Stimulated activated CD8-positive, alpha-beta memory T cell treated with anti-CD3 and anti-CD28 coated beads, Interleukin-7, amount 100 ng/mL, for 1 hour (primary cell): Measurements from ENCODE around the gene PLEKHH2.

Experiments used
- DNase-seq, 2 donors: peaks; one replicate each; pipeline ENCODE4 v3.0.0-alpha.2; 2020; ENCODE audit warnings: low read depth in 2 of 2

The PLEKHH2 gene

GRCh38 chr2:43762286-43762685 is 125.2 kb downstream of the PLEKHH2 start:
- DNase-seq, result no peak

DNA sequence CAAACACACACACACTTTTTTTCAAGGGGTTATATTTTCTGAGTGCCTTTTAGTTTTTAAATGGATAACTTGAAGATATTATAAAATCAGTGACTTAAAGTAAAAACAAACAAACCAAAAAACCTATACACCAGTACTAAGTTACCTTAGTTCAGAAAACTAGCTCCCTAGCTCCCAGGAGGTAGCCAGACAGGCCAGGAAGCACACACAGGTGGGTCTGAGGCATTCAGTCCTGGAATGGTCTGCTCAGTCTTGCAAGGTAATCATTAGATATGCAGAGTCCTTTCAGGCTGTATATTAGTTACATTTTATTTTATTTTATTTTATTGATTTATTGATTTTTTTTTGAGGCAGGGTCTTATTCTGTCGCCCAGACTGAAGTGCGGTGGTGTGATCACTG is 126.0 kb downstream of the PLEKHH2 start:
- no peak for DNase-seq

DNA sequence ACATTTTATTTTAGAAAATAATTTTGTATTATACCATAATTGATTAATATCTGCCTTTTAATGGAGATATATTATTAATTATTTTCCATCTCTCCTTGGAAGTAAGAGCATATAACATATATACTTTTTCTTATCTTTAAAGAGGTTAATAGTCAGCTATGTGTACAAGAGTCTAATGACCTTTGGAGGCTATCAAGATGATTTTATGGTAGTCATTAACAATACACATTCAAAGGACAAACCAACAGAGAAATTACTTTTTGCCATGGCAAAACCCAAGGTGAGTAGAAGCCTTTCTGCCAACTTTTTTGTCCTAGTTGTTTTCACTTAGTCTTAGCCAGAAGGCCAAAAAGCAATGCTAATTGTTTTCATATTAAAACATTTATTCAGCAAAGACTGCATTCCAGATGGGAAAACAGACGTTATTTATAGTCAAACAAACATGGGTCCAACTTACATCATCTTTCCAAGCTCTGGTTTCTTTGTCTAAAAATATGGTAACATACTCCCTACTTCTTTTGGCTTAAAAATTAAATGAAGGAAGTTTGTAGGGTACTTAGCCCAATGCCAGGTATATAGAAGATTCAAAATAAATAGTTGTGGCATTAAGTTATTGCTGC is 127.1 kb downstream of the PLEKHH2 start:
- DNase-seq, result no peak

DNA sequence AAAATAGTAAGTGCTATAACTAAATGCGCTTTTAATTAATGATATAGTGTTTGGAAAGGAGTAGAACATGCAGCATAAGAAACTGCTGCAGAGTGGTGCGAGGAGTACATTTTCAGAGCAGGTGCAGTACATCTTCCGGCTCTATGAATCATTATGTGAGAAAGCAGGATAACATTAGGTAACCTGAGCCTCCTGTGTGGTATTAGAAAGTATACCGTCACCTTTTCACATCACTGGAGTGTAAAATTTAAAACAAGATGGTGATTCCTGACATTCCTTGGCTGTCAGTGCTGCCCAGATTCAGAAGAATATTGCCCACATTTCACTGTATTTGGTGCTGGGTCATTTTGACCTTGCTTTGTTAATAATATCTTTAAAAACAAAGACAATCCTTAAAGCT is 128.9 kb downstream of the PLEKHH2 start:
- DNase-seq, result no peak

DNA sequence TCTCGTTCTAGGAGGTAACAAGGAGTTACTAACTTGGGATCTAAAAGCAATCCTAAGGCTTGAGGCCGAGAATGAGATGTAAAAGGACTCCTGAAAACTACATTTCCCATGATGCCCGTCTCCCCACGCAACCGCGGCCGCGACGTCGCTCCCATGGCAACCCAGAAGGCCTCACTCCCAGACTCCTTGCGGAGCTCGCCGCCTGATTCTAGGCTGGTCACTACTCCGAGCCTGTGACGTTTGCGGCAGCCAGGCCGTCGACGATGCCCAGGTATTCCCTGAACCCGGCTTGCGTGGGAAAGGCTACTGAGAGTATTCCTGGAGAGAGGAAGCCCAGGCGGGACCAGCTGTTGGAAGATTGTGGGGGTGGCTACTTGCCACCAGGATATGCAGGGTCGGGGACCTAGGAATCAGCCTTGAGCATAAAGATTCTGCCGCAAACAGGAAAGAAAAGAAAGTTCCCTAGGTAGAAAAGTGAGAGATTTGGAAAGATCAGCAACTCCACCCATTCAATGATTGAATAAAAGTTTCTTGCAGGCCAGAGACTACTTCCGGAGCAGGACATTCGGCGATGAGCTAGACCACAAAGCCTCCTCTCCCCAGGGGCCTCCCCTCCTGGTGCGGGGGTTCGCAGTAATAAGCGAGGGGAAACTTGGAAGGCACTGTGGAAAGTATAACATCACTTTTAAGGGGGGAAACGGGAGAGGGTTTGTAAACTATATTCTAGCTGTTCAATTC is 137.0 kb downstream of the PLEKHH2 start, which contains the start of gene DYNC2LI1:
TSS of gene DYNC2LI1 (plus strand) at position 164 of the 738 bp plus-strand sequence. CDS start at position 264, 100 bp downstream.
- peak; percentile 46 to 56 for DNase-seq

- DNase-seq, result no peak
These were observed 137.6 kb downstream of the PLEKHH2 start for GRCh38 chr2:43774617-43775016.

DNA sequence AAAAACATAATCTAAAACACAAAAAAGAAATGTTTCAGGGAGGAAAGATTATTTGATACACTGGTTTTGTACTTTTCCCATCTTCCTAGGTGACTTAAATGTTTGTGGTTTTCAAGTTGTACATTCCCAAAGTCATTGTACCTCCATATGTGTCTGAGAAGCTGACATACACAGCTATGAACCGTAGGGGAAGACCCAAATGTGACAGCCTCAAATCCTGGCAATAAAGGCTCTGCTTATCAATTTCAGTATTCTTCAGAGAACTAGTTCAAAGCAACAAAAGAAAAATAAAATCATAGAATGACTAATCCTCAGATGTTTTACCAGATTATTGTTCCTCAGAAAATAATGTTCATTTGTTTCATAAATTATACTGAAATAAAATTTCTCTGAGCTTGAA is 139.3 kb downstream of the PLEKHH2 start:
- DNase-seq, result no peak

DNA sequence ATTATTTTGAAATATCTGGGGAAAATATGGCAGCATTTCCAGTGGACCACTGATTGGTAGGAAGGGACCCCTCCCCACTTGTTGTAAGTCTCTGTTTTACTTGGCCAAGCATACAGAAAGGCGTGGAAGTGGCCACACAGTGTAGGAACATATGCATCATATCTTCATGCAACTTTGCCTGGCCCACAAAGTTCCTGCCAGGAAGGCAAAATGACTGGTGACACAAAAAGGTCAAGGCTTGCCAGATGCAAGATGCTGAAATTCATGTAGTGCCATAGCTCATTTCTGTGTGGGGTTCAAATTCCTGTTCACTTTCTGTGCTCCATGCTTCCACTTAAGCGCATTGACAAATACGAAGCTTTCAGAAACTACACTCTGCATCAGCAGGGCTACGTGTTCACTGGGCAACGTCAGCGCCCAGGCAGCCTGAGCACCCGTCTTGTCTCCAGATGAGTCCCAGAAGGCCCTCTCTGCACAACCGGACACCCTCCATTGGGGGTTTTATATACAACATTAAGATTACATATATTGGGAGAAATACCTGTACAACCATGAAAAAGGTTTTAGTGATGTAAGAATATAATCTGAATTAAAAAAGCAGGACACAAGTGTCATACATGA is 140.4 kb downstream of the PLEKHH2 start:
- DNase-seq, result no peak

DNA sequence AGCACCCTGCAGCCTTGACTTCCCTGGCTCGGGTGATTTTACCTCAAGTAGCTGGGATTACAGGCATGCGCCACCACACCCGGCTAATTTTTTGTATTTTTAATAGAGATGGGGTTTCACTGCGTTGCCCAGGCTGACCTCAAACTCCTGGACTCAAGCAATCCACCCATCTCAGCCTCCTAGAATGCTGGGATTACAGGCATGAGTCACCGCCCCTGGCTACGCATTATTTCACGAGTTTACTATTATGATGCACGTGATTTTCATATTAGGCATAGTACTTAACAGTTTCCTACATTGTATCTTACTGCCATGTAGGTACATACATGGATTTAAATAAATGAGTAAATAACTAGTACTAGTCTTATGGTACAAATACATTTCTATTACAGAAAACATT is 141.2 kb downstream of the PLEKHH2 start:
- DNase-seq, result no peak

DNA sequence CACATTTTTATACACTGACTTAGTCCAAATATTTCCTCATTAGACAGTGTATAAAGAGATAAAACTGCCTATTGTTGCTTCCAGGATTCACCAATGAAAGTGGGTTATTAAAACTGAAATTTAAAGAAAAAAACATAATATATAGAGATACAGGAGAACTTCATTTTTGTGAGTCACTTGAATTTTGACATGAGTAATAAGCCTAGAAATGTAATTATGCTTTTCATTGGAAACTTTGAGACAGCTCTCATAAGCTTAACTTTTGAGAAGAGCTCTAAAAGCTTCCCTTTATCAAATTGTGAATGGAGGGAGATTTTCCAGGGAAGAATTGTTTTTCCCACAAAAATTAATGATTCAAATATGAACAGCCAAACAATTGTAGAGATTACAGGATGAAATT is 150.8 kb downstream of the PLEKHH2 start:
- DNase-seq, result no peak

DNA sequence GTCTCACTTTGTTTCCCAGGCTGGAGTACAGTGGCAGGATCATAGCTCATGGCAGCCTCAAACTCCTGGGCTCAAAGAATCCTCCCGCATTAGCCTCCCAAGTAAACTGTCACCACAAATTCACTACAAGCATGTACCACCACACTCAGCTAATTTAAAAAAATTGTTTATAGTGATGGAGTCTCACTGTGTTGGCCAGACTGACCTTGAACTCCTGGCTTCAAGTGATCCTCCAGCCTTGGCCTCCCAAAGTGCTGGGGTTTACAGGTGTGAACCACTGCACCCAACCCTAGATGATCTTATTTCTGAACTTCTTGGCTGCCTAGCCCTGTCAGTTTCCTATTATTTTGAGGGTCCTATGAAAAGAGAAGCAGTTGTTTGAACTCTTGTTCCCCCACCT is 151.6 kb downstream of the PLEKHH2 start:
- no peak for DNase-seq

DNA sequence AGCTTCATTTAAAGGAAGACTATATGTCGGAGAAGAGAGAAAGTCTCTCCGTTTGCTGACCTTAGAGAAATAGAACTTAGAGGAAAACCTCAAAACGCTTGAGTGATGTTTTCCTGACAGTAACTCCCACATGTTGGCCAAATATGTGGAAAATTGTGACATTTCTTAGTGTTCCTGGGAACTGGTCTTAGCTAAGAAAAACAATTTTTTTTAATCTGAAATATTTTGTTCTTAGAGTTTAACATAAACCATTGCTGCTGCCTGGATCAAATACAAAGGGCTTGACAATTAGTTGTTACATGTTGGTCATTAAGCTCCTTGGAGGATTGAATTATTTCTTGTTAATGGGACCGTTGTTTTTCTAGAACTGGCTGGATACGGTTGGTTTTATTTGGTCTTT is 153.1 kb downstream of the PLEKHH2 start:
- DNase-seq, result no peak

DNA sequence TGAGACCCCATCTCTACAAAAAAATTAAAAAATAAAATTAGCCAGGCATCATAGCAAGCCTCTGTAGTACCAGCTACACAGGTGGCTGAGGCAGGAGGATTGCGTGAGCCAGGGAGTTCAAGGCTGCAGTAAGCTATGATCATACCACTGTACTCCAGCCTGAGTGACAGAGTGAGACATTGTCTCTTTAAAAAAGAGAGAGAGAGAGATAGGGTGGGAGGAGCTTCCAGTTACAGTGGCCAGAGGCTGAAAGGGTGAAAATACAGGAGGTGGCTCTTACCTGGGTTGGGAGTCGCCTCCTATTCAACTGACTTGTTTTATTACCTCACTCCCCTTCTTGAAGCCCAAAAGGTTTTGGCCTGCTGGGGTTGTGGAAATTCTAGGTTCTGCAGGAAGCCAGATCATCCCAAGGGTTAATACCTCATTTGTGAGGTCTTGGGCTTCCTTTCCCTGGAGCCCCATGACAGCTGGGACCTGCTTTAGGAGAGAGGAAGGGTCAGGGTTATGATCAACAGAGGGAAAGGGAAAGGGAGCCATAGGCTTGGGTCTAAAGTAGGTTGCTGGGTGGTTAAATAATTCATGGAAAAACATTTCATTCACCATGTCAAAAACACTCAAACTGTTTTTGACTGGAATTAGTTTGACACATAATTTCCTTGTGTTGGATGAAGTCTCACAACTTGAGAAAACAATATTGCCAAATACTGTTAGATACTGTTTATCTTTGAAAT is 154.1 kb downstream of the PLEKHH2 start:
- DNase-seq, result no peak

DNA sequence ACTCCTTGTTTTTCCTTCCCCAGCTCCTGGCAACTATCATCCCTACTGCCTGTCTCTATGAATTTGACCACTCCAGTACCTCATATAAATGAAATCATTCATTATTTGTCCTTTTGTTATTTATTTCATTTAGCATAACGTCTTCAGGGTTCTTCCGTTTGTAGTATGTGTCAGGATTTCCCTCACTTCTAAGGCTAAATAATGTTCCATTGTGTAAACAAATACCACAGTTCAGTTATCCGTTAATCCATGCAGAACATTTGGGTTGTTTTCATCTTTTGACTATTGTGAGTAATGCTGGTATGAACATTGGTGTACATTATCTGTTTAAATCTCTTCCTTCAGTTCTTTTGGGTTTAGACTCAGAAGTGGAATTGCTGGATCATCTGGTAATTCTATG is 155.6 kb downstream of the PLEKHH2 start:
- no peak for DNase-seq

DNA sequence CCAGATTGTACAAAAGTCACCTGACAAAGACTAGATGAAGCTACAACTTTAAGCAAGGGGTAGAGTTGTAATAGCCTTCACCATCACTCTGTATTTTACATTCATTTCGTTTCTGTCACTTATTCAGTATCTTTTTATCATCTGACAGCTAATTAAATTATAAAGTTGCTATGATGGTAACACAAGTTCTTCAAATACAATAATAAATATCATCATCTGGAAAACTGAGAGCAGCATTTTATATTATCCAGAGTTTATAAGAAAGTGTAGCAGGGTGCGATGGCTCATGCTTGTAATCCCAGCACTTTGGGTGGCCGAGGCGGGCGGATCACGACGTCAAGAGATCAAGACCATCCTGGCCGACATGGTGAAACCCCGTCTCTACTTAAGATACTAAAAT is 157.9 kb downstream of the PLEKHH2 start:
- DNase-seq, result no peak

GRCh38 chr2:43796206-43796605 is 159.1 kb downstream of the PLEKHH2 start:
- DNase-seq, result no peak

- no peak for DNase-seq
These were observed 161.2 kb downstream of the PLEKHH2 start for GRCh38 chr2:43798300-43798699.

DNA sequence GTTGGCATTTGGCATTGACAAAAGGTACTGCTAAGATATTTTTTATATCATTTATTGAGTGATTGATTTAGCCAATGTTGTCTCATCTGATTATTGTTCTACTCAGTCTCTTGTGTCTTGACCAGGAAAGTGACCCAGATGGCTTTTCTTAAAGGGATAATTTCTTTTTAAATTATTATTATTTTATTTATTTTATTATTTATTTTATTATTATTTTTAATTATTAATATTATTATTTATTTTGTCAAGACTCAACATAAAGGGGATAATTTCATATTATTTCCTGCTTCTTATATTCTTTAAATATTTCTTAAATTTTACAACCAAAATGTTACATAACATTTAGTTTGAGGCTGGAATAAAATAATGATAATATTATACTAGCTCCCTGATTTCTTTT is 163.8 kb downstream of the PLEKHH2 start:
- no peak for DNase-seq

- no peak for DNase-seq
These were observed 165.1 kb downstream of the PLEKHH2 start for GRCh38 chr2:43802135-43802534.

GRCh38 chr2:43803113-43803512 is 166.1 kb downstream of the PLEKHH2 start:
- no peak for DNase-seq

DNA sequence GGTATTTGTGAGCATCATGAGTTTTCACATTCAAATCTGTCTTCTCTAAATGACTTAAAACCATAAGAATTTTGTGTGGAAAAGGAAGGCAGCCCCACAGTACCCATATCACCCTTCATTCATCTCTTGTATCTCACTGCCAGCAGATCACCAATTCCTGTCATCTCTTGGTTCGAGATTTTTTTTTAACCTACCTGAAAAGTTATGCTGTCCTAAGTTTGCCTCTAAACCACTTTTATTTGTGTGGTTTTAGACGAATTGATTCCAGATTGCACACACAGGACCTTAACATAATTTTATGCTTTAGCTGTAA is 169.6 kb downstream of the PLEKHH2 start:
- no peak for DNase-seq

DNA sequence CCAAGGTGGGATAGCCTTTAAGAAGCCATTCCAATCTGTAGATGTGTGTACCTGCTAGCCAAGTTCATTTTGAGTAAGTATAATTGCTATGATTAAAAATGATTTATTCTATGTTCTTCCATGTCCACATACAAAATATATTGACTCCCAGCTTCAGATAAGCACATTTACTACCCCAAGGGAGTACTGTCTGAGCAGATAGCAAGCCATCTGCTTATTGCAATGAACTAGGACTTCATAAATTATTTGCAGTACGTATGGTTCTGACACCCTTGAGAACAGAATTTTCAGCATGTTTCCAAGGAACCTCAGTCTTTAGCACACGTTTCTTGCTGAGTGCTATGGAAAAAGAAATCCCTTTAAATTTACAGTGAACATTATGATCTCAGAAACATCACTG is 173.4 kb downstream of the PLEKHH2 start:
- no peak for DNase-seq

- DNase-seq, result no peak
These were observed 173.8 kb downstream of the PLEKHH2 start for GRCh38 chr2:43810888-43811287.
